HG02852 (cell line): ENCODE data around the gene WDFY1.

ENCODE experiments used
- ATAC-seq: cut with Tn5 transposase; IDR thresholded peaks from one replicate; pipeline ENCODE4 v1.9.1; 2021; ENCODE audit warnings: mild to moderate bottlenecking, moderate library complexity; ENCODE audit not compliant: unreplicated experiment

WDFY1 gene

GRCh38 chr2:223930103-223930976 is 14.8 kb downstream of the WDFY1 start:
- no peak for ATAC-seq

GRCh38 chr2:223929571-223930102 is 15.5 kb downstream of the WDFY1 start:
- no peak for ATAC-seq

- ATAC-seq, result no peak
These were observed 16.8 kb downstream of the WDFY1 start for GRCh38 chr2:223928113-223929006.

- ATAC-seq, result no peak
These were observed 20.0 kb downstream of the WDFY1 start for GRCh38 chr2:223925106-223925505.

- ATAC-seq, result no peak
These were observed 21.2 kb downstream of the WDFY1 start for GRCh38 chr2:223923976-223924375.

GRCh38 chr2:223922308-223922707 is 22.8 kb downstream of the WDFY1 start:
- ATAC-seq, result no peak

GRCh38 chr2:223921204-223921603 is 23.9 kb downstream of the WDFY1 start:
- ATAC-seq, result no peak

- no peak for ATAC-seq
These were observed 25.0 kb downstream of the WDFY1 start for GRCh38 chr2:223920109-223920508.

- ATAC-seq, result no peak
These were observed 26.4 kb downstream of the WDFY1 start for GRCh38 chr2:223918671-223919134.

GRCh38 chr2:223916181-223916920 is 28.8 kb downstream of the WDFY1 start:
- no peak for ATAC-seq

GRCh38 chr2:223915071-223915470 is 30.1 kb downstream of the WDFY1 start:
- ATAC-seq, result no peak

- no peak for ATAC-seq
These were observed 30.8 kb downstream of the WDFY1 start for GRCh38 chr2:223914324-223914723.

- ATAC-seq, result no peak
These were observed 36.0 kb downstream of the WDFY1 start for GRCh38 chr2:223909001-223909741.

- ATAC-seq, result no peak
These were observed 36.7 kb downstream of the WDFY1 start for GRCh38 chr2:223908304-223908998.

GRCh38 chr2:223905996-223906395 is 39.1 kb downstream of the WDFY1 start:
- ATAC-seq, result no peak

- ATAC-seq, result no peak
These were observed 43.3 kb downstream of the WDFY1 start for GRCh38 chr2:223901854-223902253.

- ATAC-seq, result no peak
These were observed 43.8 kb downstream of the WDFY1 start for GRCh38 chr2:223901311-223901710.

- no peak for ATAC-seq
These were observed 44.6 kb downstream of the WDFY1 start for GRCh38 chr2:223900531-223900930.

- no peak for ATAC-seq
These were observed 45.1 kb downstream of the WDFY1 start for GRCh38 chr2:223900066-223900465.
